ENCODE measurements around the gene C3orf20.

The C3orf20 gene

DNA sequence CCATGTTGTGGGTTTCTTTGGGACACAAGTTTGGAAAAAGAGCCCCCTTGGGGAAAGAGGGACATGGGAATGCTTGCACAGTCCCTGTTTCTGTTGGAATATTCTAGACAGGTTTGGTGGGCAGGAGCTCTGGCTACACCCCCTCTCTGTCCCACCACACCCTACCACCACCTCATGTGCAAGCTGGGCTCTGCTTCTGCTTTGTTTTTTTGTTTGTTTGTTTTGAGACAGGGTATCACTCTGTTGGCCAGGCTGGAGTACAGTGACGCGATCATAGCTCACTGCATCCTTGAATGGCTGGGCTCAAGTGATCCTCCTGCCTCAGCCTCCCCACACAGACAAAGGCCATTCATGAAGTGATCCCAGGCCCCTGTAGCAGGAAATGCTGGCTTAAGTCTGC, 86.9 kb downstream of the C3orf20 start:
- no peak for DNase-seq

DNA sequence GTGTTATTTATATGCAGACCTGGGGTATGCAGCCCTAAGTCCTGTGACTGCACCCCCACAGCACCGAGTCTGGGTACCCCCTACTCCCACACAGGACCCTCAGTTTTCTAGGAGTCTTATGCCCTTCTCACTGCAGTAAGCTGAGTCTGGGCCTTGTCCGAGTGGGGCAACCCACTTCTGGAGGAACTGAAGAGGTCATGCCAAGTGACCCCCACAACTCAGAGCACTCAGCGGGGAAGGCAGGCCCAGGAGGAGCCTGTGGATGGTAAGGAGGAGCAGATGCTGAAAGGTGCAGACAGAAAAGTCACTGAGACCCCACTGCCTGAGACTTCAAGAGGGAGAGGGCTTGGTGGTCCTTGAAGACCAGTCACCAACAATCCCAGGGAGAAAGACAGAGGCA, 87.8 kb downstream of the C3orf20 start:
- DNase-seq = no peak

DNA sequence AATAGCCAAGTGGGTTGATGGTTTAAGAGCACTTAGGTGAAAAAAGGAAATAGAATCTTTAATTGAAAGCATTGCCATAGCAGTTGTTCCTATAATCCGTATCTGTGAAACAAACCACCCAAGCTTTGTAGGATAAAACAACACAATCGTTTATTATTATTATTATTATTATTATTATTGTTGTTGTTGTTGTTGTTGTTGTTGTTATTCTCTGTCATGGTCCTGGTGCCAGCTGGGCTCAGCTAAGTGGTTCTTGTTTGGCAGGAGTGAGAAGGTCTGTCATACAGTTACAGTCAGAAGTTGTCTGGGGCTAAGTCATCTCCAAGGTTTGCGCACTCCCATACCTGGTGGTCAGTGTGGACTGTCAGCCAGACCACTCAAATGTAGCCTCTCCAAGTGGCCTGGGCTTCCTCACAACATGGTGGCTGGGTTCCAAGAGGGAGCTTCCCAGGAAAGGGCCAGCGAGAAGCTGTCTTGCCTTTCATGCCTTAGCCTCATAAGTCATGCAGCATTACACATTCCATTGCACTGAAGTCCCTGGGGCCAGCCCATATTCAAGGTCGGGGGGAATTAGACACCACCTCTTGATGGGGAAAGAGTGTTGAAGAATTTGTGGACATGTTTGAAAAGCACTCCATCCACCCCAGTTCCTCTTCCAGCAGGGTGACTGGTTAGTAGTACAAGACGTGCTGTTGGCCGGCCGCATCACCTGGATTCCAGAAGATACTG, 89.6 kb downstream of the C3orf20 start:
- DNase-seq = no peak

DNA sequence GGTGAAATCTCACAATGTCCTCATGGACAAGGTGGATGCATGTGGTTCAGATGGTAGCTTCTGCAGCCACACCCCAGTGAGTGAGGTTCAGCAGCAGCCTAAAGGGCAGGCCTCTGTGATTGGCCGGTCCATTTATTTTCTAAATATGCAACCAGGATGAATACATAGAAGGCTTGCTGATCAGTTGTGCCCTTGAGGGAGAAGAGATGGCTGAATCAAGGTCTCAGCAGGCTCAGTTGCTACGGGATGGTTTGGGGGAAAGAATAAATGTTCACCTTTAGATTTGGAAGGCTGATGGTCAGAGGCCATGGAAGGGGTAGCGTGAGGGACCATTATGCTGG, 90.1 kb downstream of the C3orf20 start:
- no peak for DNase-seq

DNA sequence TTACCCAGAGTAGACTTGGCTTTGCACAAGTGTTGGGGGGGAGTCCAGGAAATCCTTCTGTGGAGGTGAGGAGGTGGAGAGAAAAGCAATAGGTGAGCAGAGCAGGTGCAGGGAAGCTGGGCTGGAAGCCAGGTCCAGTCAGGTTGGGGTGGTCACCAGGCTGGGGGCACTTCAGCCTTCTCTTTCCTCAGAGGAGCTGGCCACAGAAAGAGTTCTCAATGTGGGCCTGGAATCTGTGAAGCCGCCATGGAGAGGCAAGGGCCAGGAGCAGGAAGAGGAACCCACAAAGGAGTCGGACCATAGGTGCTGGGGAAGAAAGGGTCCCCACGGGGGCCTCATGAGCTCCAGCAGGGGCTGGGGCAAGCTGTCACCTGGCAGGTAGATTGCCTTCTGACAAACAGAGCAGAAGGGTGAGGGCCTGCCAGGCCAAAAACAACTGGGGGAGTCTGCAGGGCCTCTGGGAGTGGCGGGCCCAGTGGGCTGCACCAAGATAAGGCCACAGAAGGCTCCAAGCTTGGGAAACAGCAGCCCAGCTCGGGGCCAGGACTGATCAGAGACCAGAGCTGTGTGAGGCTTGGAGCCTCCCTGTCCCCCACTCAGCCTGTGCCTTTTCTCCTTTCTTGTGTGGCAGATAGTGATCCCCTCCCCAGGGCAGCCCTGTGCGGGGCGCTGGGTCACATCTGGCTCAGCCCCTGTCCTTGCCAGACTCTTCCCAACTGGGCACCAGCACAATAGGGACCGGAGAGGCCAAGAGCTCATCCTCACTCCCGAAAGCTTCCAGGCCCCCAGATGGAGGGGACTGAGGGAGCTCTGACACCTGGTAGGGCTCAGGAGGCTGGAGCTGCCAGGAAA, 90.9 kb downstream of the C3orf20 start:
- DNase-seq = no peak

DNA sequence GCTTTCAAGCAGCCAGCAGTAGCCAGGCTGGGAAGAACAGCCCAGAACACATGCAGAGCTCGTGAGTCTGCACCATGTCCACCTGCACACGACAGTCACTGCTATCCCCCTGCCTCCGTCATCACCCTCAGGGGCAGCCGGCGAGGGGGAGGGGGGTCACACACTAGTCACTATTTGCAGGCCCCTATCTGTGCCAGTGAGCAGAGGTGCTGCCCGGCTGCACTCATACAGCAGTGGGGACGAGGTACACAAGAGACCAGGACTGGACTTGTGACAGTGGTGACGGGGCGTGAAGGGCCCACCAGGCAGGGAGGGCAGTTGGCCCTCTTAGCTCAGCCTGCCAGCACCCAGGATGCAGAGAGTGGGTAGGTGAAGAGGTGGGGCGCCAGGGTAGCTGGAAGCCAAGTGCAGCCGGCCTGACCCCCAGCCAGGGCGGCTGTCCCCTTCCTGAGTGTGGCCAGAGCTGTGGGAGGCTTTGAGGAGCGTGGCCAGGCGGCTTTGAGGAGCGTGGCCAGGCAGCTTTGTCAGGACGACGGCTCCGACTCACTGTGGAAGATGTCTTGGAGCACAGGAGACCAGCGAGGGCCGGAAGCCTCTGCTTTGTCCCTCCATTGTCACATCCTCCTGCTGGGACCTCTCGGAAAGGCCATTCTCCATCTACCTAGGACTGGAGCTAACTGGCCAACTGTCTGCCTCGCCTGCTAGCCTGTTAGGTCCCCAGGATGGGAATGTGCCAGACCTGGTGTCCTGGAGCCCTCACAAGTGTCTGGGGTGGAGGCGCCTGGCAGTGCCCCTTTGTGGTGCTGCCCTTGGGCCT, 91.7 kb downstream of the C3orf20 start:
- DNase-seq = no peak

DNA sequence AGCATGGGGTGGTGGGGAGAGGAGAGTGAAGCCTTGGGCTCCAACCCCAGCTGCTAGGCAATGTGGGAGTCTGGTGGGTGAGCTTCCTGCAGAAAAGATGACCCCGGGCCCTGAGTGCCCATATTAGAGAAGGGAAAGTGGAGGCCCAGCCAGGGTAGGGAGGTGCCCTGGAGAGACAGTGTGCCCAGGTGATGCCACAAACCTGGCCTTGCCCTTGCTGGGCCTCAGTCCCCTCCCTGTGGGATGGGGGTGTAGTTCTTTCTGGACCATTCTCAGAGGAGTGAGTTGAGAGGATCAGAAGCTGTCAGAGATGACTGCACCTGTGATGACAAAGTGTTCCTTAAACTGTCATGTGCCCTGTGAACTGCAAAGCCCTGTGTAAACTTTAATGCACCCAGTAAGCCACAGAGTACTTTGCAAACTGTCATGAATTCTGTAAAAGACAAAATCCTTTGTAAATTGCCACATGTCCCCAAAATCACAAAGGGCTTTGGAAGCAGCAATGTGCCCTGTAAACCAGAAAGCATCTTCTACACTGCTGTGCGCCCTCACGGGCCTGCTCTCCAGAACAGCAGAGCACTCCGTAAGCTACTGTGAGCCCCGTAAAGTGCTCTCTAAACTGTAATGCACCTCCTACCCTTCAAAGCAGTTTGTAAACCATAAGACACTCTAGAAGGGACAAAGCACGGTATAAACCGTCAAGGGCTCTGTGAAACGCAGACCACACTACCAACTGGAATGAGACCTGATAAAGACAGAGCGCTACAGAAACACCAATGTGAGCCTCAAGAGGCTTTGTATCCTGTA, 92.5 kb downstream of the C3orf20 start:
- DNase-seq = no peak

DNA sequence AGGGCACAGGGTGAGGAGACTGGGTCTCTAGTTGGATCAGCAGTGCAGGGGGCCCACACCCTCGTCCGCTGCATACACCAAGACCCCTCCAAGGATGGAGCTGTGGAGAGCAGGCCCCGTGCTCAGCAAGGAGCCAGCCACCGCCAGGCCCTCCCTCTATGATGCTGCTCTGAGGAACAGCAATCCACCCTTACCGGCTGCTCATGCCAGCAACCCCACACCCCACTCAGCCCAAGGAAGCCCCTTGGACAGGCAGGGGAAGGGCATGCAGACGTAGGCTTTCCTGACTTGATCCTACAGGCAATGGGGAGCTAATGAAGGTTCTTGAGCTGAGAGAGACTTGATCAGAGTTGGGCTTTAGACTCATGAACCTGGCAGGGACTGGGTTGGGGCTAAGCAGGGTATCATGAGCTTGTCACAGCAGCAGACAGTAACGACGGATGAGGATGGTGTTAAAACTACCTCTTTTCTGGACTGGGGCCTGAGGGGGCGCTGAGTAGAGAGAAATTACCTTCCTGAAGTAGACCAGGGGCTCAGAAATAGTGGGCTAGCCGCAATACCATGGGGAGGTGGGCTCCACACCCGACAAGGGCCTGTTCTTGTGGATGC, 93.3 kb downstream of the C3orf20 start:
- no peak for DNase-seq

DNA sequence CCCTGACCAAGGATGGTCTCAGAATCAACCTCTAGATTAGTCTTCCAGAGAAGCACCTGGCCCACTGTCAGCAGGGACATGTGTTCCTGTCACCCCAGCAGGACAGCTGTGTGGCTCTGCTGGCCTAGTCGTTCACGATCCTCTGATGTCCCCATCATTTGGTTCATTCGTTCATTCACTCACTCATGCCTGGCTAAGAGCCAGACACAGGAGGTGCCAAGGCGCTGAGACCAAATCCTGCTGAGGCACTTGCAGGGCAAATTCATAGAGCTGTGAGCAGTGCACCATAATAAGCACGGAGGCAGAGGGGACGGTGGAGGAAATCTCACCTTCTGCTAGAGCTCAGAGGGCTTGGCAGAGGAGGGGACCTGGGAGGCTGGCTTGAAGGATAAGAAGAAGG, 93.9 kb downstream of the C3orf20 start:
- no peak for DNase-seq

DNA sequence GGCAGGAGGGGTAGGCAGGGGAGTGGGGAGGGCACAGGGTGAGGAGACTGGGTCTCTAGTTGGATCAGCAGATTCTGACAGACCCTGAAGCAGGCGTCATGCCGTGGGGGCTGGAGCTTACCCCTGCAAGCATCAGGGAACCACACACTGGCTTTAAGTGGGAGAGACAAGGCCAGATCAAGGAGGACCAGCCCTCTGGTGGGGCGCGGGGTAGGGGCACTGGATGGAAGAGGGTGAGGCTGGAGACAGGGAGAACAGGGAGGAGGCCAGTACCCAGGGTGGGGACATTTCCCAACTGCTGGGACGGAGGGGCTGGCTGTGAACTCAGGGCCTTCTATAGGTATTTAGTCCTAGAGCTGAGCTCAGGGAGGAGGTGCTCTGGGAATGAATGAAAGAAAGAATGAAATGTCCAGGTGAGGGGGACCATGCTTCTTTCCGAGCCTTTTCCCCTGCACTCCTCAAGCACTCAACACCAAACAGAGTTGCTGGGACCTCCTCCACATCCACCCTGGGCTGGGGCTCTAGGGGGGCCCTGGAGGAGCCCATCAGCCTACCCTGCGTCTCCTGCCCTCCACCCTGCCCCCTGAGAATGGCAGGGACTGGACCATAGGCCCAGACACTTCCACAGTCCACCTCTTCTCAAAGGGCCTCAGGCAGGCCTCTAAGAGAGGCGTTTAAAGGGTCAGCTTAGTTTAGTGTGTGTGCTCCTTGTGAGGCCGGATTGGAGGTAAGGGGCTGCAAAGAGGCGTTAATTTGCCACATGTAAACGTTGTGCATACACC, 94.8 kb downstream of the C3orf20 start:
- no peak for DNase-seq

DNA sequence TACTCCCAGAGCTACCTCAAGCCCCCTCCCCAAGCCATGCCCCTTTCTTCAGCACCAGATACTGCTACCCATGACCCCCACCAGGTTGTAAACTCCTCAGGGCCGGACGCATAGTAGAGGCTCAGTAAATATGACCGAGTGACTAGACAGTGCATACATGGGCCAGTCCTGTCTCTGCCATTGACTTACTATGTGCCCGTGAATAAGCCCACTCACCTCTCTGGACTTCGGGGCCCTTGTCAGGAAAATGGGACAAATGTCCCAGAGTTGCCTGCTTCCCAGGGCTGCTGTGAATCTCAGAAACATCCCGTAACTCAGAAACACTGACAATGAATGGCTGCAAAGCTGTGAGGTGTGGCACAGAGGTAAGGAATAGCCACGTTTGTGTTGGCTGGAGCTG, 95.7 kb downstream of the C3orf20 start:
- DNase-seq = no peak

DNA sequence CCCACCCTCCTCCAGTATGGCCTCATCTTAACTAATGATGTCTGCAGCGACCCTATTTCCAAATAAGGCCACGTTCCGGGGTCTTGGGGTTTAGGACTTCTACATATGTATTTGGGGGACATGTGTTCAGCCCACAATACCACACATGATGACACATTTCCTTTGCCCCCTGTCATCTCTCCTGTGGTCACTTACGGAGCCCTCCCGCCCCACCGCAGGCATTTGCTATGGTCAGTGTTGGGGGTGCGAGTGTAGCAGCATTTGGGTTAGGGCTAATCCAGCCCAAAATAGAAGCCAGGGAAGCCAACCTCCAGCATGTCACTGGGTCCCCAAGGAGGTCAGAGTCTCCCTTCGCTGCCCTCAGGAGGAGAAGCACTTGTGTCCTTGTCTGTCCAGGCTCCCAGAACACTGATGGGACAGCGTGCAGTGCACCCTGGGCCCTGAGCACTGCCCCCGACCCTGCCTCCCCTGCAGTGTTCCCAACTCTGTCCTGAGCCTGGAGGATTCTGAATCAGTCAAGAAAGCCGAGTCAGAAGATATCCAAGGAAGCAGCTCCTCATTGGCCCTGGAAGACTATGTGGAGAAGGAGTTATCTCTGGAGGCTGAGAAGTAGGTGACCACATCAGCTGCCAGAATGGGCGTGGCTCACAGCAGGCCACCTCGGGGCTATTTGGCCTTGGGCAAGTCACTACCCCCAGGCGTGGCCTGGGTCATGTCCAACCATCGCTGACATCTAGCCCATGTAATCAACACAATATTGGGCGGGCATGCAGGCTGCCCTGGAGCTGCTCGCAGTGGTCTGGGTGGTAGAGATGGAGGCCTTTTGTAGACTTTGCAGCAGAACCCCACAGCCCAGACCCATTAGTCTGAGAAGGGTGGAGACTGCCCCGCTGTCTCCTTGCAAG, 96.9 kb downstream of the C3orf20 start:
- DNase-seq = no peak

DNA sequence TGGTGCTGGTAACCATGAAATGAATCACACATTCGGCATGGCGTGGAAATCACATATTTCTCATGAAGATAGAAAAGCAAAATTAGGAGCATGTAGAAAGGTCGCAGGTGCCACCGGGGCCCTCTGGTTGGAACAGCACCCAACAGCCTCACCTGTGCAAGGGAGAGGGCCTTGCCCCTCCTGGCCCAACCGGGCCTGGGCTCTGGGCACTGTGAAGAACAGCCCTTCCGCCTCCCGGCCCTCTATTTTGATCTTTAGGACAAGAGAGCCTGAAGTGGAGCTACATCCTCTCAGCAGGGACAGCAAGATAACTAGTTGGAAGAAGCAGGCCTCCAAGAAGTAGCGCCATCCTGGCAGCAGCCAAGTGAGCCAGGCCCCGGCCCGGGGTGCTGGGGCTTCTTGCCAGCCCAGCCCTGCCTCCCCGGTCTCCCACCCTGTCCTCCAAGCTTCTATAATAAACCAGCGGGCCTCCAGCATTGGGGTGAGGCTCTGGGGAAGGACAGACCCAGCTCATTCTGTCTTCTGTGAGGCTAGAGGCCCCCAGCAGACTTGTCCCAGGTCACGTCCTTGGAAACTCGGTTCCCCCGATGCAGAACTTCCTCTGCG, 97.7 kb downstream of the C3orf20 start:
- no peak for DNase-seq

DNA sequence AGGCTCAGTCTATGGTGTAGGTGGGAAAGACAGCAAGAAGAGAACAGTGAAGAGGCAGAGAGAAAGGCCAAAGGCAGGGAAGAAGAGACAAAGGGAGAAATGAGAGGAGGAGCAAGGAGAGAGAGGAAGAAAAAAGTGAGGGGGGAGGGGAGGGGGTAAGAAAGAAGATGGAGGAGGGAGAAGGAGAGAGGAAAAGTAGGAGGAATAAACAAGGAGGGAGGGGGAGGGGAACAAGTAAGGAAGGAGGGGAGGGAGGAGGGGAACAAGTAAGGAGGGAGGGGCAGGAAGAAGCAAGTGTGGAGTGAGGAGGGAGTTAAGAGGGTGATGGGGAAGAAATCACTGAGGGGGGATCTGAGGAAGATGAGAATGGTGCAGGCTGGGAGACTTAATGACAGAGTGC, 98.3 kb downstream of the C3orf20 start:
- no peak for DNase-seq

DNA sequence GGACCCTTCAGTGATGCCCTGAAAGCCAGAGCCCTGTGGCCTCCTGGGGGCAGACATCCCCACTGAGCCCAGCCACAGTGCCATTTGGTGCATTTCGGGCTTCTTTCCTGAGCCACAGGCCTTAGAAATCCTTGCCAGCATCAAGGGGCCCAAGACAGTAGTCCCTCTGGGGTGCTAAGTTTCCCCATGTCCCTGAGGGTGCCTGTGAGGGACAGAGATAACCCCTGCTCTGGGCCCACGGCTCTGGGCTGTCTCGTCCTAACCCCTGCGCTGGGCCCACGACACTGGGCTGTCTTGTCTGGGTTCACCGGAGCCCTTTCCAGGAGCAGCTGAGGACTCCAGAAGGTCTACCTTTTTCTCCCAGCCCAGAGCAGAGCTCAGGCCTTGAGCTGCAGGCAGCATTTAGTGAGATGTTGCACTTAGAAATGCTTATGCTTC, 98.8 kb downstream of the C3orf20 start:
- no peak for DNase-seq

DNA sequence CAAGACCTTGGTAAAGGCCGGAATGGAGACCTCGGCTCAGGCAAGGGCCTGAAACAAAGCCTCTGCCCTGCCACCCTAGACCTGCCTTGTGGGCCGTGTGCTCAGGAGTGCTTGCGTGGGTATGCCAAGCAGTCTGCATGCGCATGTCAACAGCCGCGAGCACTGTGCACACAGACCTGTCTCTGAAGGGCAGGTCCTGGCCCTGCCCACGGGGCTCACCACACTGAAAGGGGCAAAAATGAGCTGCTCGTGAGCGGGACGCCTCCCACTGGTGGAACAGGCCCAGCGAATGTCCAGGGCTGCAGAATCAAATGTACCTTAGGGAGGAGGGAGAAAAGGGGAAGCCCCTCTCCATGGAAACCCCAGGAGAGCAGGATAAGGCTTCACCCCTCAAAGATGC, 99.5 kb downstream of the C3orf20 start:
- no peak for DNase-seq

DNA sequence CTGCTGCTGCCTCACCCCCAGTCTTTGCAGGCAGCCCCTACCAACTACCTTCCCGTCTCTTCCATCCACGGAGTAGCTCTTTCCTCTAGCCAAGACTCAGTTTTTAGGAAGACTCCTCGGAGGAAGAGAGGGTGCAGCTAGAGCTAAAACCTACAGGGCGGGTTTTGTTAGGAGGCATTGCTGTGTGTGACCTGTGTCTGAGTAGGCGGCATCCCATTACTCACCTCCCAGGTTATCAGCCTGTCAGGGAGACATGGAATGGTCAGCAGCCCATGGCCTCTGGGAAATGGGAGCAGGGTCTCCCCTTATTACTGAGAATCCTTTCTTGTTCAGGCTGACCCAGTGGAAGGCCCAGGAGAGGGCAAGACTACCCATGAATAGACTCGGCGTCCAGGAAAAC, 100.1 kb downstream of the C3orf20 start:
- no peak for DNase-seq

DNA sequence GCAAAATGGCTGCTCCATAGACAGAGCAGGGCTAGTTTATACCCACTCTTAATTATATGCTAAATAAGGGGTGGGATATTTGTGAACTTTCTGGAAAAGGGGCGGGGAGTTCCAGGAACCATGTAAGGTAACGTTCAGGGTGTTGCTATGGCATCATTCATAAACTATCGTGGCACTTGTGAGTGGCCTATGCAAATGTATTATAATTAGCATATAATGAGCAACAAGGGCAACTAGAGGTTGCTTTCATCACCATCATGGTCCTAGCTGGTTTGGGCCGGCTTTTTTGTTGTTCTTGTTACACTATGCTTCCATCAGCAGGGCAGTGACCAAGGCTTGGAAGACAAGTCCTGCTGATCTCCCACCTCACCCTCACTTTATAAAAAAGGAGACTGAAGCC, 100.6 kb downstream of the C3orf20 start:
- peak; percentile 31 to 50 for DNase-seq

DNA sequence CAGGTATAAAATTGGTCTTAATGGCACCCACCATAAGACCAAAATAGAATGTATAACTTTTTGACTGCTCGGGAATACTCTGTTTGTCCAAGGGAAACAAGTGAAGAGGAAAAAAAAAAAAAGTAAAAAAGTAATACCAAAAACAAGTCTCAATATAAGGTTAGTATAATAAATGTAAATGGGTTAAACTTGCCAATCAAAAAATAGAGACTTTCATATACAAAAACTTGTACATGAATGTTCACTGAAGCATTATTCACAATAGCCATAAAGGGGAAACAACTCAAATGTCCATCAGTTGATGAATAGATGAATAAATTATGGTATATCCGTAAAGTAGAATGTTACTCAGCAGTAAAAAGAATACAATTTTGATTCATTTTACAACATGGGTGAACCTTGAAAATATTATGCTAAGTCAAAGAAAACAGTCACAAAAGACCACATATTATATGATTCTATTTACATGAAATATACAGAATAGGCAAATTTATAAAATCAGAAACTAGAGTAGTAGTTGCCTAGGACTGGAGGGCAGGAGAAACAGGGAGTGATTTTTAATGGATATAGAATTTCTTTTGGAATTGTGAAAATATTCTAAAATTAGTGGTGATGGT, 104.2 kb downstream of the C3orf20 start:
- DNase-seq = no peak

Measured in NCI-H526 (cell line).